ENCODE data around the gene COL11A2.

DNA sequence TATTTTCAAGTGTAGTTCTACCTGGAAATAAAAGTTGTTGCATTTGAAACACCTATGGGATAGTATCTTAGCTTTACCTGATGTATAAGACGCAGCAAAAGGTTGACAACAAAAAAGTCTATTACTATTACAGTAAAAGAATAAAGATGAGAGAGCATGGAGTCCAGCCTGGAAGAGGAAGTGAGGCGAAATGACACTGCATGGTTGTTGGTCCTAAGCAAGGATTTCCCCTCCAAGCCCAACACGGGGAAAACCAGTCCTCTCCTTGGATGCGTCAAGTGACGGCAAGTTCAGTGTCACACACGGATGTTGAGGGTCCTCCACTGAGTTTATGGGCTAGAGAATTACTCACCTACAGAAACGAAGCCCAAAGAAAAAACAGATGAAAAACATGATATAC lies 51.7 kb downstream of the COL11A2 start:
- TF ChIP-seq EZH2 (IDR thresholded peaks at IDR 0.05): no peak
- no peak for TF ChIP-seq POLR2AphosphoS5 (IDR thresholded peaks at IDR 0.05; ENCODE audit: borderline replicate concordance, low read depth, low read length)

All from SK-N-MC (cell line).